Glutamatergic neuron (in vitro differentiated cells): ENCODE data around the gene TTC34. TPM values are rescaled to one million over a fixed set of nuclear protein-coding genes. Genes with fewer than 3 reads are reported as not detected.

ENCODE experiments used
- DNase-seq: peaks from one replicate; pipeline ENCODE4 v3.0.0; 2022
- H3K27ac Mint-ChIP-seq: one replicate; pipeline ENCODE4 v1.8.0; 2020; ENCODE audit warnings: mild to moderate bottlenecking, mixed read lengths, inconsistent platforms; ENCODE audit not compliant: unreplicated experiment
- H3K27me3 Mint-ChIP-seq: one replicate; pipeline ENCODE4 v1.8.0; 2020; ENCODE audit warnings: mild to moderate bottlenecking, moderate library complexity, mixed read lengths, inconsistent platforms; ENCODE audit not compliant: unreplicated experiment
- H3K36me3 Mint-ChIP-seq: one replicate; pipeline ENCODE4 v1.8.0; 2020; ENCODE audit warnings: mild to moderate bottlenecking, mixed read lengths, inconsistent platforms; ENCODE audit not compliant: unreplicated experiment
- H3K4me1 Mint-ChIP-seq: one replicate; pipeline ENCODE4 v1.8.0; 2020; ENCODE audit warnings: mild to moderate bottlenecking, low read depth, mixed read lengths, inconsistent platforms; ENCODE audit not compliant: unreplicated experiment
- H3K4me3 Mint-ChIP-seq: one replicate; pipeline ENCODE4 v1.8.0; 2020; ENCODE audit warnings: mild to moderate bottlenecking, mixed read lengths, inconsistent platforms; ENCODE audit not compliant: unreplicated experiment
- H3K9me3 Mint-ChIP-seq: one replicate; pipeline ENCODE4 v1.8.0; 2020; ENCODE audit warnings: mild to moderate bottlenecking, moderate library complexity, mixed read lengths, inconsistent platforms; ENCODE audit not compliant: unreplicated experiment
- CTCF ChIP-seq: fragments of 200-600 bp; sonication (generic); IDR thresholded peaks from one replicate; pipeline ENCODE4 v1.5.0; 2021; ENCODE audit not compliant: partially characterized antibody, unreplicated experiment
- total RNA-seq: library from RNA; stranded (reverse); fragmentation: NEBNext Ultra II Directional; extraction: Animal tissue kit (Norgen Biotek cat#: 25700); gene quantifications from one replicate; pipeline ENCODE4 v1.2.1, GENCODE V29; 2021; ENCODE audit not compliant: unreplicated experiment

TTC34 gene
- total RNA-seq, 1 donor from 2014 or later, result 0.74 TPM

GRCh38 chr1:2835650-2836159 lies 34.2 kb upstream of the TTC34 start:
- DNase-seq, result no peak
- no peak for TF ChIP-seq CTCF
- Mint-ChIP-seq H3K4me3 (no peak overlapping the region), H3K36me3 (no peaks in the 10 kb centered on the region), H3K27ac (no peak overlapping the region), H3K4me1 (no peaks in the 10 kb centered on the region), H3K27me3 (peaks cover 10% of the 10 kb centered on the region), H3K9me3 (peaks cover 7% of the 10 kb centered on the region)

GRCh38 chr1:2834741-2835564 lies 33.5 kb upstream of the TTC34 start:
- Mint-ChIP-seq H3K9me3 (peaks cover 3% of the 10 kb centered on the region), H3K27me3 (peaks cover 10% of the 10 kb centered on the region), H3K4me3 (no peak overlapping the region), H3K36me3 (no peaks in the 10 kb centered on the region), H3K4me1 (no peaks in the 10 kb centered on the region), H3K27ac (no peak overlapping the region)
- no peak for DNase-seq
- TF ChIP-seq CTCF, result no peak

GRCh38 chr1:2834146-2834475 lies 32.6 kb upstream of the TTC34 start:
- Mint-ChIP-seq H3K36me3 (no peaks in the 10 kb centered on the region), H3K4me3 (no peak overlapping the region), H3K9me3 (peaks cover 2% of the 10 kb centered on the region), H3K4me1 (no peaks in the 10 kb centered on the region), H3K27ac (no peak overlapping the region), H3K27me3 (peaks cover 10% of the 10 kb centered on the region)
- DNase-seq, result no peak
- no peak for TF ChIP-seq CTCF

- no peak for DNase-seq
- H3K27me3 Mint-ChIP-seq, result peaks cover 10% of the 10 kb centered on the region
- peaks cover 1% of the 10 kb centered on the region for H3K9me3 Mint-ChIP-seq
- no peak overlapping the region for H3K4me3 Mint-ChIP-seq
- no peak overlapping the region for H3K27ac Mint-ChIP-seq
- no peak for TF ChIP-seq CTCF
- H3K4me1 Mint-ChIP-seq, result no peaks in the 10 kb centered on the region
- H3K36me3 Mint-ChIP-seq, result no peaks in the 10 kb centered on the region
Observed at GRCh38 chr1:2833454-2834145, 32.1 kb upstream of the TTC34 start.
